Upper lobe of right lung (tissue), 1 donor: ENCODE data around the gene DNHD1. TPM values are rescaled to one million over a fixed set of nuclear protein-coding genes. Genes with fewer than 3 reads are reported as not detected.

ENCODE experiments used
- ATAC-seq: fragments of 200-7000 bp; cut with Tn5 transposase; one replicate; pipeline ENCODE4 v1.9.1; 2020; ENCODE audit warnings: mild to moderate bottlenecking, moderate library complexity
- DNase-seq: peaks from one replicate; pipeline ENCODE4 v3.0.0-alpha.2; 2020
- H3K27ac ChIP-seq: fragments of 200-600 bp; one replicate; pipeline ENCODE4 v1.8.0; 2022
- H3K27me3 ChIP-seq: fragments of 200-600 bp; one replicate; pipeline ENCODE4 v1.8.0; 2022; ENCODE audit warnings: mild to moderate bottlenecking
- H3K36me3 ChIP-seq: fragments of 200-600 bp; one replicate; pipeline ENCODE4 v1.8.0; 2022
- H3K4me1 ChIP-seq: fragments of 200-600 bp; one replicate; pipeline ENCODE4 v1.8.0; 2022
- H3K4me3 ChIP-seq: fragments of 200-600 bp; one replicate; pipeline ENCODE4 v1.8.0; 2022; ENCODE audit warnings: mild to moderate bottlenecking
- H3K9me3 ChIP-seq: fragments of 200-600 bp; one replicate; pipeline ENCODE4 v1.8.0; 2022
- intact Hi-C: fragments of 100-400 bp; cut with DNase I; formaldehyde crosslinking; loops from one replicate; pipeline ENCODE4 v1.11.0; 2022
- total RNA-seq: library from RNA; stranded (reverse); fragmentation: NEBNext Ultra II Directional; extraction: Animal tissue kit (Norgen Biotek cat#: 25700); gene quantifications from one replicate; pipeline ENCODE4 v1.2.1, GENCODE V29; 2021
- TF ChIP-seq, protein P1 (sequence below): fragments of 200-600 bp; IDR thresholded peaks from one replicate; pipeline ENCODE4 v1.8.0; 2022; ENCODE audit warnings: antibody characterized with exemption
- donor health status: DM: no; HTN: yes; CAD: no; lungs with severe emphysema.

DNHD1 gene
- total RNA-seq, 1 donor from 2014 or later = 14.5 TPM

- DNase-seq = no peak
- intact Hi-C loops = no loop called here
- H3K9me3 ChIP-seq = peaks cover 12% of the 10 kb centered on the region
Measured at GRCh38 chr11:6588018-6588417, 90.9 kb downstream of the DNHD1 start.

GRCh38 chr11:6594142-6594768 lies 97.2 kb downstream of the DNHD1 start:
- H3K9me3 ChIP-seq = no peaks in the 10 kb centered on the region
- intact Hi-C loops = no loop called here
- H3K27ac ChIP-seq = no peak overlapping the region
- no peaks in the 10 kb centered on the region for H3K27me3 ChIP-seq
- no peak overlapping the region for H3K4me3 ChIP-seq
- TF ChIP-seq, protein P1, sequence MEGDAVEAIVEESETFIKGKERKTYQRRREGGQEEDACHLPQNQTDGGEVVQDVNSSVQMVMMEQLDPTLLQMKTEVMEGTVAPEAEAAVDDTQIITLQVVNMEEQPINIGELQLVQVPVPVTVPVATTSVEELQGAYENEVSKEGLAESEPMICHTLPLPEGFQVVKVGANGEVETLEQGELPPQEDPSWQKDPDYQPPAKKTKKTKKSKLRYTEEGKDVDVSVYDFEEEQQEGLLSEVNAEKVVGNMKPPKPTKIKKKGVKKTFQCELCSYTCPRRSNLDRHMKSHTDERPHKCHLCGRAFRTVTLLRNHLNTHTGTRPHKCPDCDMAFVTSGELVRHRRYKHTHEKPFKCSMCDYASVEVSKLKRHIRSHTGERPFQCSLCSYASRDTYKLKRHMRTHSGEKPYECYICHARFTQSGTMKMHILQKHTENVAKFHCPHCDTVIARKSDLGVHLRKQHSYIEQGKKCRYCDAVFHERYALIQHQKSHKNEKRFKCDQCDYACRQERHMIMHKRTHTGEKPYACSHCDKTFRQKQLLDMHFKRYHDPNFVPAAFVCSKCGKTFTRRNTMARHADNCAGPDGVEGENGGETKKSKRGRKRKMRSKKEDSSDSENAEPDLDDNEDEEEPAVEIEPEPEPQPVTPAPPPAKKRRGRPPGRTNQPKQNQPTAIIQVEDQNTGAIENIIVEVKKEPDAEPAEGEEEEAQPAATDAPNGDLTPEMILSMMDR = no peak
- no peak for ATAC-seq
- H3K36me3 ChIP-seq = peaks cover 45% of the 10 kb centered on the region
- no peak for DNase-seq
- no peaks in the 10 kb centered on the region for H3K4me1 ChIP-seq

More at GRCh38 chr11:6588018-6588417, 90.9 kb downstream of the DNHD1 start:
- Histone ChIP-seq H3K4me3 (no peak overlapping the region), H3K27ac (no peak overlapping the region), H3K36me3 (peaks cover 8% of the 10 kb centered on the region), H3K4me1 (no peaks in the 10 kb centered on the region), H3K27me3 (no peaks in the 10 kb centered on the region)
- TF ChIP-seq, protein P1 = no peak
- no peak for ATAC-seq

DNA sequence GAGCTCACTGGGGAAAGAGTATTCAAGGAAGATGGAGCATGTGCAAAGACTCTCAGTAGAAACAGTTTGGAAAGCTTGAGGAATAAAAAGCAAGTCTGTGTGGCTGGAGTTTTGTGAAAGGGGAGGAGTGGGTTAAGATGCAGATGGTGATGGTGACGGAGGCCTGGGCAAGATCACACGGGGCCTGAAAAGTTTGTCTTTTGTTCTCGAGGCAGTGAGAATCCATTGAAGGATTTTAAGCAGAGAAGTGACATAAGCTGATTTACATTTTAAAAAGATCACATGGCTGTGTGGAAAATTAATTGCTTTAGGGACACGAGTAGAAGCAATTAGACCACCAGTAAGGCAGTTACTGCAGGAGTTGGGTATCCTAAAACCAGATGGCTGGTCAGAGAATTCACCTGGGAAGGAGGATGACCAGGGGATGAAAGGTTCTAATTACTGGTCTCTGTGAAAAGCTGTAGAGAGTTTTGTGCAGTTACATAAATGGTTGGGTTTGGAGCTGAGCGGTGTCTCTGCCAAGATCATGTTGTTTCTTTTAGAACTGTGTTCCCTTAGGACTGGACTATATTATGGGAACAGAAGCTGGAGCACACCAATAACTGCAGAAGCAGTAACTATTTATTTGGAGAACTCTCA lies 99.3 kb downstream of the DNHD1 start:
- DNase-seq = no peak
- Histone ChIP-seq H3K4me3 (no peak overlapping the region), H3K27ac (no peak overlapping the region), H3K4me1 (no peaks in the 10 kb centered on the region), H3K36me3 (peaks cover 66% of the 10 kb centered on the region), H3K9me3 (no peaks in the 10 kb centered on the region), H3K27me3 (no peaks in the 10 kb centered on the region)
- intact Hi-C loops = no loop called here
- TF ChIP-seq, protein P1 = no peak
- ATAC-seq = no peak

- no peaks in the 10 kb centered on the region for H3K9me3 ChIP-seq
- TF ChIP-seq, protein P1 = no peak
- DNase-seq (no peak), ATAC-seq (no peak)
- peaks cover 64% of the 10 kb centered on the region for H3K36me3 ChIP-seq
- H3K4me3 ChIP-seq = no peak overlapping the region
- H3K27ac ChIP-seq = no peak overlapping the region
- intact Hi-C loops = no loop called here
- peaks cover 12% of the 10 kb centered on the region for H3K4me1 ChIP-seq
- H3K27me3 ChIP-seq = no peaks in the 10 kb centered on the region
Measured at GRCh38 chr11:6598555-6598954, 101.5 kb downstream of the DNHD1 start.

DNA sequence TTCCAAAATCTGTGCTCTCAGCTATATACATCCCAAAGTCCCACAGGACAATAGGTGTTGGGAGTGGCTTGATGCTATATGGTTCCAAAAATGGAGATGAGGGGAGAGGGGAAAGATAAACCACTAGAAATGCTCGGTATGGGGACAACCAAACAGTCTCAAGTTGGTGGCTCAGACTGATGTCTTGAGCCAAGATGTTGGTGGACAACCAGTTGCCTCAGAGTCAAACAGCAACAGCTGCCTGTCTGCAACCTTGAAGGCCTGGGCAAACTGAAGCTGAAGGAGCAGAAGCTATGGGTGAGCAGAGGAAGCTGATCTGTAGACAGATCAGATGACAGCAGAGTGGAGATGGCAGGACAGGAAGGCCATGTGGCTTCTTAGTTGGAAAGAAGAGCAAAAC lies 102.4 kb downstream of the DNHD1 start:
- H3K4me3 ChIP-seq = no peak overlapping the region
- no peaks in the 10 kb centered on the region for H3K9me3 ChIP-seq
- H3K27me3 ChIP-seq = no peaks in the 10 kb centered on the region
- TF ChIP-seq, protein P1 = no peak
- ATAC-seq (no peak), DNase-seq (no peak)
- H3K4me1 ChIP-seq = peaks cover 12% of the 10 kb centered on the region
- intact Hi-C loops = no loop called here
- no peak overlapping the region for H3K27ac ChIP-seq
- H3K36me3 ChIP-seq = peaks cover 64% of the 10 kb centered on the region
